Vagina (tissue), 2 donors: ENCODE data around the gene PGA4. TPM values are rescaled to one million over a fixed set of nuclear protein-coding genes. Genes with fewer than 3 reads are reported as not detected.
"Not testable (repeated sequence)": the region's sequence is repeated elsewhere in the genome, so short reads cannot be mapped to it uniquely, and the experiment has no call there.

Experiments
- DNase-seq, 2 donors: peaks; one replicate each; pipeline ENCODE4 v3.0.0-alpha.2; 2017; ENCODE audit errors: extremely low spot score in 2 of 2
- H3K27ac ChIP-seq: fragments of 200-600 bp; sonication (generic); one replicate; pipeline ENCODE4 v1.5.1; 2019
- H3K27me3 ChIP-seq: fragments of 200-600 bp; sonication (generic); one replicate; pipeline ENCODE4 v1.5.1; 2019
- H3K36me3 ChIP-seq, 2 donors: fragments of 200-600 bp; sonication (generic); one replicate each; pipeline ENCODE4 v1.5.1; 2017 to 2019
- H3K4me1 ChIP-seq: fragments of 200-600 bp; sonication (generic); one replicate; pipeline ENCODE4 v1.5.1; 2019
- H3K4me3 ChIP-seq, 2 donors: fragments of 200-600 bp; sonication (generic); 1 replicate in 1 of 2; 2 replicates in 1 of 2; pipeline ENCODE4 v1.5.1; 2016 to 2019
- H3K9me3 ChIP-seq: fragments of 200-600 bp; sonication (generic); one replicate; pipeline ENCODE4 v1.5.1; 2019
- CTCF ChIP-seq, 3 experiments: fragments of 450-650 bp in 2 of 3; fragments of 200-600 bp in 1 of 3; sonication (generic) in 1 of 3; IDR thresholded peaks; one replicate each; pipeline ENCODE4 v1.5.1; 2017 to 2019; ENCODE audit warnings: antibody characterized with exemption in 3 of 3, mild to moderate bottlenecking in 2 of 3, moderate library complexity in 2 of 3
- POLR2A ChIP-seq, 2 donors: fragments of 450-650 bp; IDR thresholded peaks; one replicate each; pipeline ENCODE4 v1.6.1; 2017; ENCODE audit warnings: antibody characterized with exemption in 2 of 2, mild to moderate bottlenecking in 2 of 2, moderate library complexity in 2 of 2
- POLR2AphosphoS5 ChIP-seq, 2 donors: sonication (generic); formaldehyde crosslinking; IDR thresholded peaks; one replicate each; pipeline ENCODE4 v1.9.0; 2017; ENCODE audit warnings: antibody characterized with exemption in 2 of 2, mild to moderate bottlenecking in 2 of 2, low read depth in 1 of 2; ENCODE audit not compliant: insufficient read depth in 1 of 2
- intact Hi-C: fragments of 100-400 bp; cut with DNase I; formaldehyde crosslinking; loops from one replicate; pipeline ENCODE4 v1.15.1; 2023
- total RNA-seq: library from RNA; depleted of rRNA; stranded (reverse); fragments of >200 nt; gene quantifications from one replicate; pipeline ENCODE4 v1.2.3, GENCODE V29; 2016

The PGA4 gene
- total RNA-seq, 1 donor from 2014 or later: 7.6 TPM

- TF ChIP-seq POLR2A (IDR thresholded peaks at IDR 0.05) (no peak), POLR2AphosphoS5 (IDR thresholded peaks at IDR 0.05; ENCODE audit: insufficient read depth in 1 of 2, low read depth in 1 of 2) (no peak), CTCF (IDR thresholded peaks at IDR 0.05) (no peak)
- Histone ChIP-seq H3K27me3 (no peaks in the 10 kb centered on the region), H3K36me3 (no peaks in the 10 kb centered on the region), H3K27ac (no peak overlapping the region), H3K9me3 (no peaks in the 10 kb centered on the region), H3K4me3 (no peak overlapping the region), H3K4me1 (no peaks in the 10 kb centered on the region)
- DNase-seq: no peak
- intact Hi-C loops: no loop called here
Measured at GRCh38 chr11:61176446-61176845, 45.7 kb upstream of the PGA4 start.

- H3K4me1 ChIP-seq, H3K27me3 ChIP-seq, H3K4me3 ChIP-seq, H3K9me3 ChIP-seq, H3K27ac ChIP-seq, DNase-seq, H3K36me3 ChIP-seq: not testable (repeated sequence)
- intact Hi-C loops: loop anchor here (10.0 kb wide), 1 partner anchor 45 kb away; no protein-coding TSS in a partner anchor
Measured at GRCh38 chr11:61180205-61180604, 41.9 kb upstream of the PGA4 start.

- Histone ChIP-seq H3K4me1 (no peaks in the 10 kb centered on the region), H3K4me3 (no peak overlapping the region), H3K36me3 (no peaks in the 10 kb centered on the region), H3K27ac (no peak overlapping the region), H3K9me3 (no peaks in the 10 kb centered on the region), H3K27me3 (no peaks in the 10 kb centered on the region)
- intact Hi-C loops: loop anchor here (10.0 kb wide), 1 partner anchor 47 kb away; no protein-coding TSS in a partner anchor
- no peak for DNase-seq
- no peak for TF ChIP-seq POLR2A (IDR thresholded peaks at IDR 0.05)
- no peak for TF ChIP-seq CTCF (IDR thresholded peaks at IDR 0.05)
- TF ChIP-seq POLR2AphosphoS5 (IDR thresholded peaks at IDR 0.05; ENCODE audit: insufficient read depth in 1 of 2, low read depth in 1 of 2): no peak
Measured at GRCh38 chr11:61181489-61181888, 40.7 kb upstream of the PGA4 start.

GRCh38 chr11:61183645-61184044, 38.5 kb upstream of the PGA4 start:
- TF ChIP-seq POLR2AphosphoS5 (IDR thresholded peaks at IDR 0.05; ENCODE audit: insufficient read depth in 1 of 2, low read depth in 1 of 2) (no peak), CTCF (IDR thresholded peaks at IDR 0.05) (no peak), POLR2A (IDR thresholded peaks at IDR 0.05) (no peak)
- intact Hi-C loops: loop anchor here (10.0 kb wide), 1 partner anchor 49 kb away; no protein-coding TSS in a partner anchor
- H3K27ac ChIP-seq: no peak overlapping the region
- H3K4me1 ChIP-seq: no peaks in the 10 kb centered on the region
- no peaks in the 10 kb centered on the region for H3K27me3 ChIP-seq
- no peak for DNase-seq
- no peaks in the 10 kb centered on the region for H3K9me3 ChIP-seq
- H3K4me3 ChIP-seq: no peak overlapping the region
- H3K36me3 ChIP-seq: no peaks in the 10 kb centered on the region

GRCh38 chr11:61186504-61186903, 35.6 kb upstream of the PGA4 start:
- intact Hi-C loops: loop anchor here (10.0 kb wide), 1 partner anchor 52 kb away; no protein-coding TSS in a partner anchor
- no peak for TF ChIP-seq POLR2A (IDR thresholded peaks at IDR 0.05)
- no peak for TF ChIP-seq POLR2AphosphoS5 (IDR thresholded peaks at IDR 0.05; ENCODE audit: insufficient read depth in 1 of 2, low read depth in 1 of 2)
- TF ChIP-seq CTCF (IDR thresholded peaks at IDR 0.05): no peak
- no peak overlapping the region for H3K27ac ChIP-seq

More at GRCh38 chr11:61186504-61186903, 35.6 kb upstream of the PGA4 start:
- DNase-seq: no peak
- no peaks in the 10 kb centered on the region for H3K4me1 ChIP-seq
- H3K4me3 ChIP-seq: no peak overlapping the region
- no peaks in the 10 kb centered on the region for H3K9me3 ChIP-seq
- H3K27me3 ChIP-seq: no peaks in the 10 kb centered on the region
- no peaks in the 10 kb centered on the region for H3K36me3 ChIP-seq
